Measurements from ENCODE around the gene AGT.
"Not testable (repeated sequence)": the region's sequence is repeated elsewhere in the genome, so short reads cannot be mapped to it uniquely, and the experiment has no call there.

The AGT gene

DNA sequence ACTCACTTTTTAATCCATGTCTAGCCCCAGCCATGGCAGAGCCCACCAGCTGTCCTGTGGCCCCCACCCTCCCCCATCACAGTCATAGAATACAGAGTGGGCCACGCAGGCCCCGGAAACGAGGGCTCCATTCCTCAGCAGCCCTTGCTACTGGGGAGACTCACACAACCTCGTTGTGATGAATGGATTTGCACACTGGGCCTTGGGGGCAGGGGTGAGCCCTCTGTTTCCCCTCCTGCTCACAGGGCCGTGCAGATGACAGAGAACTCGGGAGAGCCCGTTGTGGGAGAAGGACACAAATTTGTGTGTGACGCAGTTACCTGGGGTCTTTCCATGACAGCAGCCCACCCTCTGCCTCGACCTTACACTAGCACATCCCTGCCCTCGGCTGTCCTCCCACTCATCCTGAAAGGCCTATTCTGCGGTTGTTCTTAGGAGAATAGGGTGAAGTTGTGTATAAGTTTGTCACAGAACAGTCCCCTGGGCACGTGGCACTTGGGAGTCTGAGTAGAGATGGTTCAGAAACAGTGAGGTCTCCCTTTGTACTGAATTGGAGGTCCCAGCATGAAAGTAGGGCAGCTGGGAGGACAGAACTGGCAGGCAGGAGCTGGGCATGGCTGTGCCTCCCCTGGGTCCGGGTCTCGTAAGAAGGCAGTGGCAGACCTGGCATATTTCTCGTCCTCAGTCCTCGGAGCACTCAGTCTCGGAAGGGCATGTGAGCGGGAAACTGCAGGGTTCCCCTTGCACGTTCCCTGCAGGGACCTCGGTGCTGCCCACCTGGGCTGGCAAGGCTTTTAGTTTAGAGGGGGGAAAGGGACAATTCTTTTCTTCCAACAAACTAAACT lies 6.8 kb downstream of the AGT start:
- no peak for DNase-seq

GRCh38 chr1:230706020-230706699 lies 7.8 kb downstream of the AGT start:
- no peak for DNase-seq

GRCh38 chr1:230705289-230706019 lies 8.5 kb downstream of the AGT start:
- DNase-seq: no peak

GRCh38 chr1:230704830-230705229 lies 9.1 kb downstream of the AGT start:
- DNase-seq: no peak

GRCh38 chr1:230703679-230704385 lies 10.1 kb downstream of the AGT start:
- DNase-seq: no peak

- no peak for DNase-seq
These were observed 10.8 kb downstream of the AGT start for GRCh38 chr1:230702934-230703678.

DNA sequence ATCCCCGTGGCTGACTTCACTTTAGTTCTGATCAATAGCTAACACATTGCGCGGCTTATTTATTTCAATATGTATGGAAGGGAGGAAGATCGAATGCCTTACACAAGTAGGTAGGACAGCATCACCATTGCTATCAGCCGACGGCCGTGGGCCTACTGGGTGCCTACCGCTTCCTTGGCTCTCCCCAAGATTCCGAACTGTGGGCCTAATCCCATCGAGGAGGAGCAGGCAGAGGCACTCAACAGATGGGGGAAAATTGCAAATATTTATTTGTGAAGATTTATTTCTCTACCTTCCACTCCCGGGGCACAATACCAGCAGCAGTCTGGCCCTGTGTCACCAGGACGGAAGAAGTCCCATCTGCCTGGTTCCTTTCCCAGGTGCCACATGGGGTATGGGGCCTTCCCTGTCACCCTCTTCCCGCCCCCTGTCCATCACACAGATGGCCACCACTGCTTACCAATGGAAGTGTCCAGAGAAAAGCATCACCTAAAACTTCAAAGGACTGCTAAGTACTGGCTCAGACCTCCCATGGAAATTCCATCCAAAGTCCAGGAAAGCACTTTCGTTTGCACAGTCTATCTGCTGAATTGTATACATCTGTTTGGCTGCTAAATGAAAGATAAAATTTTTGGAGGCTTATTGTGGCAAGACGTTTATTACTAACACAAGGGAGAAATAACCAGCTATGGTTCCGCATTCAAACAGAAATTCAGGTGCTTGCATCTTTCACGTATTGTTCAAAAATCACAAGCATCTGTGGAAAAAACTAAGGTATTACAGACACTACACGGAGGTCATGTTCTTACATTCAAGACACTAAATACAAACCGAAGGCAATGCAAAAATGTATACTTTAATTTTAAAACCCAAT lies 11.8 kb downstream of the AGT start:
- no peak for DNase-seq

GRCh38 chr1:230701434-230701833 lies 12.5 kb downstream of the AGT start:
- DNase-seq: no peak

GRCh38 chr1:230700132-230700531 lies 13.8 kb downstream of the AGT start:
- DNase-seq: no peak

GRCh38 chr1:230699716-230700115 lies 14.2 kb downstream of the AGT start:
- no peak for DNase-seq

GRCh38 chr1:230698964-230699363 lies 15.0 kb downstream of the AGT start:
- not testable (repeated sequence) for DNase-seq

DNA sequence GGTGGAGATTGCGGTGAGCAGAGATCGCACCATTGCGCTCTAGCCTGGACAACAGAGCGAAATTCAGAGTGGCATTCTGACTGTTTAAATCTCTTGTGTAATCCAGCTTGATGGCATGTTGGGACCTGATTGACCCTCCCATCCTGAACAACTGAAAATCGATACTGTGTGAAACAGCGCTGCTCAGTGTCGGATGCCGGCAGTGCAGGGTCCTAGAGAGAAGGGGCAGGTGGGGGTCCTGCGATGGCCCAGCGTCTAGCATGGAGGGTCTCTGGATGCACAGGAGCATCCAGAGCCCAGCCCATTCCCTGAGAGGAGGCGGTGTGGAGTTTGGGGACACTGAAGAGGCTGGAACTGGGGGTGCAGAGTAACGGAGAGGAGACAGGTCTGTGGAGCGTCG lies 15.8 kb downstream of the AGT start:
- no peak for DNase-seq

- no peak for DNase-seq
These were observed 17.0 kb downstream of the AGT start for GRCh38 chr1:230696722-230697437.

- no peak for DNase-seq
These were observed 17.7 kb downstream of the AGT start for GRCh38 chr1:230696218-230696617.

- no peak for DNase-seq
These were observed 18.9 kb downstream of the AGT start for GRCh38 chr1:230694991-230695390.

- DNase-seq: no peak
These were observed 19.5 kb downstream of the AGT start for GRCh38 chr1:230694464-230694863.

- no peak for DNase-seq
These were observed 20.1 kb downstream of the AGT start for GRCh38 chr1:230693777-230694176.

DNA sequence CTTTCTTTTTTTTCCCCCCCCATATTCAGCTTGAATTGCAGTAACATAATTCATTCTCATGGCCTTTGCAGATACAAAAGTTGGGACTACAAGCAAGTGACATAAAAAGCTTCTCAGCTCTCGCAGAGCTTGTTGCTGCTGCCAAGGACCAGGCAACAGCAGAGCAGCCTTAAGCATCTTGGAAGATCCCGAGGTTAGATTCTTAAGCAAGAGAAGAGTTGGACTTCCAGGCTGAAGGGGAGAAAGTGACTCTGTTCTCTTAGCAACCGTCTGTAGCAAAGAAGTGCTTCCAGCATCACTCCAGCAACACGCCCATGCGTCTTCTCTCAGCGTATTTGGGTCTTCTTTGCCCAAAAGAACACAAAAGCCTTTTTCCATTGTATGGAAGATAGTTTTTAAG lies 20.7 kb downstream of the AGT start:
- DNase-seq: no peak

DNA sequence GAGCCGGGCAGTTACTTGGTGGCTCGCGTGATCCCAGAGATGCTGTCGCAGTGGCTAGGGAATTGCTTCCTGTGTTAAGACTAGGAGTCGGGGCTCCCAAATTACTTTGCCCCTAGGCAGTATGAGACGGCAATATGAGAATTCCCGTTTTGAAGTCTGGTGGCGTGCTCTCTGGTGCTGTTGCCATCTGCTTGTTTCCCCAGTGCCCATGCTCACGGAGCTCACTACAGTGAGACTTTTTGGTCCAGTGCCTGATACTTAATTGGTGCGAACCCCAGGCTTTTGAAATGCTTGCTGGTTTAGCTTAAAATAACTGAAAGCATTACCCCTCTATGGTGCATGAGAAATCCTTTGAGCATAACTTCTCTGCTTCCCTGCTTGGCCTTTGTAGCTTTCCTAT lies 22.3 kb downstream of the AGT start:
- no peak for DNase-seq

- no peak for DNase-seq
These were observed 23.8 kb downstream of the AGT start for GRCh38 chr1:230690101-230690500.

- DNase-seq: no peak
These were observed 27.2 kb downstream of the AGT start for GRCh38 chr1:230686747-230687146.
